IPS-18c (cell line): Measurements from ENCODE around the gene PSTPIP1.

ENCODE experiments used
- H3K4me3 ChIP-seq: 2 replicates; pipeline ENCODE4 v1.7.0; 2013; ENCODE audit warnings: low read depth, mild to moderate bottlenecking, low read length, moderate library complexity; ENCODE audit not compliant: insufficient read depth
- H3K9me3 ChIP-seq: one replicate; pipeline ENCODE4 v1.6.1; 2013; ENCODE audit warnings: mild to moderate bottlenecking, low read length, moderate library complexity; ENCODE audit not compliant: control insufficient read depth, insufficient read depth

Gene PSTPIP1

GRCh38 chr15:77042955-77043920, 48.3 kb downstream of the PSTPIP1 start:
- no peak overlapping the region for H3K4me3 ChIP-seq

GRCh38 chr15:77044228-77045042, 49.5 kb downstream of the PSTPIP1 start:
- Histone ChIP-seq H3K4me3 (no peak overlapping the region), H3K9me3 (no peaks in the 10 kb centered on the region)

More at GRCh38 chr15:77042955-77043920, 48.3 kb downstream of the PSTPIP1 start:
- H3K9me3 ChIP-seq = no peaks in the 10 kb centered on the region

DNA sequence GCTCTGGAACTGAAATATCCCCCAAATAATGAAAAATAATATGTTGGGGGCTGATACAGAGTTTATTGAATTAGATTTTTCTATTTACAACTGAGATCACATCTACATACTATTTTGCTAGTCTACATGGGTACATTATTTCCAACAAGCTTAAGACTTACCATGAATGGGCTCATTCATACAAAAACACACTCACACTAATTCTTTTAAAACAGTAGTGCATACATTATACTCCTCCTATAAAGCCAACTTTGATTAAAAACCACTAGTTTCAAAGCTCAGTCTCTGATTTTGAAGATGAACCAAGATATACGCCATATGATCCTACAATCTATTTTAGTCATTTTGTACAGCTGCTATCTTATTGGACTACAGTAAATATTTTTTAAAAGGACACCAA, 51.1 kb downstream of the PSTPIP1 start:
- no peaks in the 10 kb centered on the region for H3K9me3 ChIP-seq
- H3K4me3 ChIP-seq = no peak overlapping the region

- H3K4me3 ChIP-seq = no peak overlapping the region
- H3K9me3 ChIP-seq = no peaks in the 10 kb centered on the region
Observed at GRCh38 chr15:77046704-77047412, 51.9 kb downstream of the PSTPIP1 start.

DNA sequence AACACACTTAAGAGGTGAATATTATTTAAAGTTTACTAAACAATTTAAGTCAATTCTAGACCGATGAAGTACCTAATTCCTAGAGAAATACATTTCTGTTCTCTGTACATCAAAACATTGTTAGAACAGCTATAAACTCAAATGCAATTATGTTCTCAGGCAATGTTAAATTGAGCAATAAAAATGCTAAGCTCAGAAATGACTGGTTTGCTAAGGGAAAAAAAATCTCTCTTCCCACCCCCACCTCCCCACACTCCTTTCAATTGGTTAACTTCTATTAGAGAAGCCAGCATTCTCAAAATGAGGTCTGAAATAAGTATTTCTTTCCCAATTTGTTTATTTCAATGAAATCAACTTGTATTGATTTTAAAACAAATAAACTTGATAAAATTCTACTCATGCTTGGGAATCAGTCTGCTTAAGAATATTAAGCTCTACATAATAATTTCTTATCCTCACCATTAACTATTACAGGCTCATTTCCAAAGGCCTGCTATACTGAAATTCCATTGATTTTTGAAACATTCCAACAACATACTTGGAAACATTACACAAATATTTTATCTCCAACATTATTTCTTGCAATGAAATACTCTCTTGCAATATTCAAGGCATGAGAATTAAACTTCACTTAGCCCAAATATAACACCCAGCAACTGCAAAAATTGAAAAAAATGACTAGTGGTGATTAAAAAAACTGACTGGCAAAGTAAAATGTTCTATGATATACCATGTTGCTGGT, 53.4 kb downstream of the PSTPIP1 start:
- Histone ChIP-seq H3K9me3 (no peaks in the 10 kb centered on the region), H3K4me3 (no peak overlapping the region)

DNA sequence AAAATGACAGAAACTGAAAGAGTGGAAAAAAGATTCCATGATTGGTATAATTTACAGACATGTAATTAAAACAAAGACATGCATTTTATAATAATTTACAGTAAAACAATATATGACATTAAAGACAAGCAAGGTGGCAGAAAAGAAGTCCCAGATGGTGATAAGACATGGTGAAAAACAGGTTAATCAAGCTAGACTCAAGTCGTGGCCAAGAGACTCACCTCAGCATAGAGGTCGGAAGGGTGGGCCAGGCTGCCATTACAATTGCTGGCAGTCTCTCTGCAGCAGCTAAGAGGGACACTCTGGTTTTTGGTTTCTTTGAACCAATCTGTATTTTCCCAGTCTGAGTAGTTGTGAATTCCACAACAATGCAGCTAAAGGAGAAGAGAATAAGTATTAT, 57.6 kb downstream of the PSTPIP1 start:
- Histone ChIP-seq H3K9me3 (no peaks in the 10 kb centered on the region), H3K4me3 (no peak overlapping the region)

DNA sequence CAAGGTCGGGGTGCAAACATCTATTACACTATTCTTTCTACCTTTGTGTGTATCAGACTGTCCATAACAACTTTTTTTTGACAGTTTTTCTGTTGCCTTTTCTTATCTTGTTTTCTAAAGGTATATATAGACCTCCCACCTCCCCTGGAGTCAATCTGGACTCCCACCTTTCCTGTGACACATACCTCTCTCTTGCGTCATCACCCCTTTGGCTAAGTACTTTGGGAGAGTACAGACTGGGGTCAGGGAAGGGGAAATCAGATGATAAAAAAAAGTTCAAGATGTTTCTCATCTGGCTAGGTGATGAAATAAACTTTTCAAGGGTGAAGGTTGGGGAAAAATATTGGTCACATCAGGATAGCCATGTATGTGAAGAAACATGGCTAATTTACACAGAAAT, 58.8 kb downstream of the PSTPIP1 start:
- Histone ChIP-seq H3K9me3 (no peaks in the 10 kb centered on the region), H3K4me3 (no peak overlapping the region)

- Histone ChIP-seq H3K4me3 (no peak overlapping the region), H3K9me3 (no peaks in the 10 kb centered on the region)
Observed at GRCh38 chr15:77057072-77057471, 62.1 kb downstream of the PSTPIP1 start.

DNA sequence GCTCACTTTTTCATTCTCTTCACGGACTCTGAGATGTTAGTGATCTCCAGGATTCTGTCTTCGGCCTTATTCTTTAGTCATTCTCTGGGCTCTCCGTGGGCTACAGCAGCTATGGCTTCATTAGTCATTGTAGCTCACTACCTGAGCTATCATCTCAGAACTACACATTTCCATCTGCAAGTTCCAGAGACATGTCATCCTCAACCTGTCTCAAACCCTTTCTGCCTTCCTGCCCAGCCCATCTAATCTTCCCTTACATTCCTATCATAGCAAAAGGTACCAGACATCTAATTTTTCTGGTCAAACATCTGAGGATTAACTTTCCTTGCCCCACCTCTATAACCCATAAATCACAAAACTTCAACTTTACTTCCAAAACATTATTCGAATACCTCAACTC, 62.8 kb downstream of the PSTPIP1 start:
- Histone ChIP-seq H3K9me3 (no peaks in the 10 kb centered on the region), H3K4me3 (no peak overlapping the region)

- no peaks in the 10 kb centered on the region for H3K9me3 ChIP-seq
- H3K4me3 ChIP-seq = no peak overlapping the region
Observed at GRCh38 chr15:77058468-77058867, 63.5 kb downstream of the PSTPIP1 start.

DNA sequence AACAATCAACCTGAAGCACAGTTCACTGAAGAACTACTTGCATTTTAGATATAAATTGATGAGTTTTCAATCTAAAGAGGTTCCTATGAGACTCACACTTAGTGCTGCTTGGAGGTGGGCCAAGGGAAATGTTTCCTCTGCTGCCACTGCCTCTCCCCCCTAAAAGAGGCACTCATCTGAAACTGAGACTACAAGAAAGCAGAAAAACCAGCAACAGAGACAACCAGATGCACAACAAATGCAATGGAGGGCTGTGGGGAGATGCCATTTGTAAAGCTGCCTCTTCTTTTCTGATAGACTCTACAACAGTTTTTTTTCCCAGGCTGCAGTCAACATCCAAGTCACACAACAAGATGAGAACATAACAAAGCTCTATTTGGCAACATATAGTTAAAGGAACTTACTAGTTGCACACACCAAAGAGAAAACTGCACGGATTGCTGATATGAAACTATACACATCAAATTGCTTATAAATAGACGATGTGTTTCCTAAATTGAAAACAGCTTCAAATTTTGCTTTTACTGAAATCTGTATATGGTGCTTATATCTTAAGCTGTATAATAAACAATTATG, 64.9 kb downstream of the PSTPIP1 start:
- no peak overlapping the region for H3K4me3 ChIP-seq
- H3K9me3 ChIP-seq = no peaks in the 10 kb centered on the region

GRCh38 chr15:77060546-77060945, 65.6 kb downstream of the PSTPIP1 start:
- no peaks in the 10 kb centered on the region for H3K9me3 ChIP-seq
- no peak overlapping the region for H3K4me3 ChIP-seq

- no peaks in the 10 kb centered on the region for H3K9me3 ChIP-seq
- H3K4me3 ChIP-seq = no peak overlapping the region
Observed at GRCh38 chr15:77063249-77063648, 68.3 kb downstream of the PSTPIP1 start.

DNA sequence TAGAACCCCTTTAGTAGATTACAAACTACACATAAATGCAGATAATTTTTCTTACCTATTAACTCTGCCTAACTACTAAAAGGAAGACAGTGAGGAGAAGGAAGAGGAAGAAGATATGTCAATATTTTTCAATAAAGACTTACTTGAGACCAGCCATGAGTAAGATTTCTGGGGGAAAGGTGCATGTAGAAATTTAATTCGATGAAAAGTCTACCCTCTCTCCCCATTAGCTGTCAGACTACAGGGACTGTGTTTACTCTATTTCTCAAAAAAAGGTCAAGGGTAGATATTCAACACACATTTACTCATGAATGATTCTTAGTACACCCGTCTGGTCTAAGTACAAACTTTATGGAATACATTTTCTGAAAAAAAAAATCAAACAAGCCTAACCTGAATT, 69.1 kb downstream of the PSTPIP1 start:
- Histone ChIP-seq H3K9me3 (no peaks in the 10 kb centered on the region), H3K4me3 (no peak overlapping the region)

DNA sequence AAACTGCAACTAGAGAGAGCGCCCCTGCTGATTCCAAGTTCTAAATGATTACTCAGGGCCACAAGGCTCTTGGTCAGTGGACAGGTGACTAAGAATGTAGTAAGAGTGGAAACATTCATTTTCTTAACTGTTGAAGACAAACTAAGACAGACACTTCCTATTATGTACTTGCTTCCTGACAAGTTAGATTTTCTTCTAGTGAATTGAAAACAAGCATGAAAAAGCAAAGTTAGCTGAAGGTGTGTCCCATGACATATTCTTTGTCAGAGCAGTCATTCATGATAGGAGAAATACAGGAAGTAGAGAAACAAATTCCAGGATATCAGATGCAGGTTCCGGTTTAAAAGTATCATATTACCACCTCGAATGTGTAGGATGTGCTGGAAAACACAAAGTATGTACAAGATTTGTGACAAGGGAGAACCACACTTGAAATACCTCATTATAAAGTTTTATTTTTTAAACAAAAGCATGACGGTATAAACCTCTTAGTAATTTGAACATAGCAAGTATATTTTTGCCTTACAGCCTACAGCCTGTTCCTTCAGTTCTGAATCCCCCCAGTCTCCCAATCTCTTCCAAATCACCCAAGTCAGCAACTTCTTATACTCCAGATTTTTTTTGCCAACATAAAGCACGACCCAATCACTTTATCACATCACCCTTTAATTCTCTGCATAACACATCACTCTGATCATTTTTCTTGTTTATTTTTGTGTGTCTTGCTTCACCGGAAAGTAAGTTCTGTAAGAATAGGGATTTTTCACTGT, 69.8 kb downstream of the PSTPIP1 start:
- no peaks in the 10 kb centered on the region for H3K9me3 ChIP-seq
- no peak overlapping the region for H3K4me3 ChIP-seq
